Endothelial cell of umbilical vein (primary cell): ENCODE results near the gene EDC4. TPM values are rescaled to one million over a fixed set of nuclear protein-coding genes. Genes with fewer than 3 reads are reported as not detected.

Experiments
- BruUV-seq: library from RNA; stranded (reverse); fragments of 400-500 nt; replicated peaks from 2 replicates; lab custom pipeline; 2021; lab: Mats Ljungman, UMichigan
- CTCF ChIA-PET: fragments of 300-600, 350-600 bp; sonication (Branson Sonifier 250); formaldehyde crosslinking; loops from one replicate; lab custom pipeline; 2021; ENCODE audit warnings: antibody characterized with exemption, inconsistent platforms; lab: Charles Lee
- POLR2A ChIA-PET: fragments of 300-600, 350-600 bp; sonication (Branson Sonifier 250); formaldehyde crosslinking; loops from one replicate; lab custom pipeline; 2021; ENCODE audit warnings: antibody characterized with exemption, inconsistent platforms; lab: Charles Lee
- DNase-seq: peaks from one replicate; pipeline ENCODE4 v3.0.0-alpha.2; 2011; ENCODE audit warnings: low read depth, low spot score
- FAIRE-seq: peaks from 2 replicates; lab custom pipeline; 2011; peaks lifted over from hg19 to GRCh38; lab: Jason Lieb, UNC
- H2AFZ ChIP-seq: 2 replicates; pipeline ENCODE4 v1.6.0; 2012; ENCODE audit warnings: low read depth, low read length, control low read depth, inconsistent platforms
- H3K27ac ChIP-seq: 2 replicates; pipeline ENCODE4 v1.5.1; 2011; ENCODE audit warnings: low read depth, mild to moderate bottlenecking, control low read depth, low read length, moderate library complexity; ENCODE audit not compliant: insufficient read depth
- H3K27me3 ChIP-seq, 2 experiments: 2 replicates each; pipeline versions ENCODE4 v1.6.0 to v1.6.1; 2011; ENCODE audit warnings: low read length in 2 of 2, mixed read lengths in 1 of 2; ENCODE audit not compliant: control insufficient read depth in 2 of 2, insufficient read depth in 2 of 2
- H3K36me3 ChIP-seq, 2 experiments: 2 replicates in 1 of 2; 3 replicates in 1 of 2; pipeline ENCODE4 v1.5.1; 2011; ENCODE audit warnings: low read length in 2 of 2, mild to moderate bottlenecking in 1 of 2, moderate library complexity in 1 of 2; ENCODE audit not compliant: control insufficient read depth in 2 of 2, insufficient read depth in 2 of 2; ENCODE audit errors: extremely low read depth in 1 of 2
- H3K4me1 ChIP-seq: 3 replicates; pipeline ENCODE4 v1.5.1; 2011; ENCODE audit warnings: mild to moderate bottlenecking, low read length; ENCODE audit not compliant: control insufficient read depth, insufficient read depth; ENCODE audit errors: extremely low read depth
- H3K4me2 ChIP-seq: 2 replicates; pipeline ENCODE4 v1.6.1; 2011; ENCODE audit warnings: low read length, control low read depth, mixed read lengths; ENCODE audit not compliant: insufficient read depth
- H3K4me3 ChIP-seq, 3 experiments: fragments of 200-600 bp in 1 of 3; sonication (generic), shearing (Covaris generic) in 1 of 3; replicated peaks in 1 of 3; 2 replicates each; pipeline ENCODE4 v1.5.1; 2011 to 2016; ENCODE audit warnings: control low read depth in 3 of 3, low read length in 3 of 3, mild to moderate bottlenecking in 2 of 3, inconsistent platforms in 1 of 3, low read depth in 1 of 3, moderate library complexity in 1 of 3; ENCODE audit not compliant: insufficient read depth in 1 of 3
- H3K79me2 ChIP-seq: 2 replicates; pipeline ENCODE4 v1.6.0; 2012; ENCODE audit warnings: low read length, inconsistent platforms; ENCODE audit not compliant: control insufficient read depth, insufficient read depth
- H3K9ac ChIP-seq: replicated peaks from 2 replicates; pipeline ENCODE3; 2011; ENCODE audit warnings: low read length, control low read depth; ENCODE audit not compliant: insufficient read depth; ENCODE audit errors: extremely low read depth
- H3K9me1 ChIP-seq: replicated peaks from 3 replicates; pipeline ENCODE4 v1.6.0; 2011; ENCODE audit warnings: mild to moderate bottlenecking, low read length; ENCODE audit not compliant: control insufficient read depth, insufficient read depth; ENCODE audit errors: extremely low read depth
- H3K9me3 ChIP-seq: replicated peaks from 2 replicates; pipeline ENCODE4 v1.5.1; 2012; ENCODE audit warnings: low read length, inconsistent platforms; ENCODE audit not compliant: control insufficient read depth, insufficient read depth
- H4K20me1 ChIP-seq: replicated peaks from 2 replicates; pipeline ENCODE3; 2011; ENCODE audit warnings: mild to moderate bottlenecking, low read length; ENCODE audit not compliant: control insufficient read depth, insufficient read depth; ENCODE audit errors: extremely low read depth
- EZH2 ChIP-seq: IDR thresholded peaks from 2 replicates; pipeline ENCODE4 v1.6.1; 2012; ENCODE audit warnings: borderline replicate concordance, low read depth, mild to moderate bottlenecking, moderate library complexity, low read length, inconsistent platforms; ENCODE audit not compliant: severe bottlenecking
- FOS ChIP-seq: IDR thresholded peaks from 2 replicates; pipeline ENCODE4 v1.6.1; 2011; ENCODE audit warnings: mild to moderate bottlenecking, low read length, moderate library complexity, borderline replicate concordance; ENCODE audit not compliant: insufficient read depth
- GATA2 ChIP-seq: IDR thresholded peaks from 2 replicates; pipeline ENCODE4 v1.7.0; 2011; ENCODE audit warnings: low read depth, mild to moderate bottlenecking, moderate library complexity, mixed read lengths, low read length; ENCODE audit not compliant: insufficient read length, insufficient read depth
- JUN ChIP-seq: IDR thresholded peaks from 2 replicates; pipeline ENCODE4 v1.6.1; 2011; ENCODE audit warnings: borderline replicate concordance, low read depth; ENCODE audit not compliant: insufficient read length, insufficient read depth
- MYC ChIP-seq: IDR thresholded peaks from one replicate; pipeline ENCODE4 v1.6.1; 2011; ENCODE audit warnings: mild to moderate bottlenecking, low read depth, low read length
- POLR2A ChIP-seq: IDR thresholded peaks from 2 replicates; pipeline ENCODE4 v1.6.1; 2012; ENCODE audit warnings: low read depth, mild to moderate bottlenecking, control low read depth, low read length
- POLR2AphosphoS5 ChIP-seq: IDR thresholded peaks from 2 replicates; pipeline ENCODE4 v1.6.1; 2012; ENCODE audit warnings: low read depth, mild to moderate bottlenecking, control low read depth, low read length, moderate library complexity; ENCODE audit not compliant: insufficient read depth
- dilution Hi-C: fragments of 300-500 bp; cut with MboI; formaldehyde crosslinking; loops from one replicate; pipeline ENCODE4 v1.15.0; 2019; ENCODE audit warnings: low sequenced_read_pairs; ENCODE audit not compliant: extremely low pct_ligation_motif_present
- intact Hi-C: fragments of 100-400 bp; cut with micrococcal nuclease; formaldehyde crosslinking; loops from one replicate; pipeline ENCODE4 v1.10.0; 2022
- polyA plus RNA-seq, 4 experiments: library from polyadenylated mRNA; depleted of rRNA in 3 of 4; stranded (reverse) in 3 of 4; unstranded in 1 of 4; fragments of >200 nt; gene quantifications; 2 replicates each; pipeline versions ENCODE4 v1.2.1 to v1.2.3, GENCODE V29; 2011 to 2012; ENCODE audit warnings: missing spikeins in 1 of 4
- total RNA-seq: library from RNA; stranded (reverse); gene quantifications from 2 replicates; pipeline ENCODE4 v1.2.3, GENCODE V29; 2021
- TF ChIP-seq, protein P1 (sequence below): IDR thresholded peaks from 2 replicates; pipeline ENCODE4 v1.6.1; 2011; ENCODE audit not compliant: insufficient read depth, insufficient read length
- TF ChIP-seq, protein P2 (sequence below), 2 donors: IDR thresholded peaks; 1 replicate in 1 of 2; 2 replicates in 1 of 2; pipeline ENCODE4 v1.5.1; 2011; ENCODE audit warnings: low read length in 2 of 2, mild to moderate bottlenecking in 2 of 2, moderate library complexity in 2 of 2, control low read depth in 1 of 2, inconsistent platforms in 1 of 2, low read depth in 1 of 2; ENCODE audit not compliant: insufficient read depth in 1 of 2; ENCODE audit errors: extremely low read depth in 1 of 2

The EDC4 gene
- total and polyA plus RNA-seq, 2 donors (not counting 3 experiments of a cell fraction or from before 2014, with no cell fraction given), result 57.5 to 81.2 TPM

DNA sequence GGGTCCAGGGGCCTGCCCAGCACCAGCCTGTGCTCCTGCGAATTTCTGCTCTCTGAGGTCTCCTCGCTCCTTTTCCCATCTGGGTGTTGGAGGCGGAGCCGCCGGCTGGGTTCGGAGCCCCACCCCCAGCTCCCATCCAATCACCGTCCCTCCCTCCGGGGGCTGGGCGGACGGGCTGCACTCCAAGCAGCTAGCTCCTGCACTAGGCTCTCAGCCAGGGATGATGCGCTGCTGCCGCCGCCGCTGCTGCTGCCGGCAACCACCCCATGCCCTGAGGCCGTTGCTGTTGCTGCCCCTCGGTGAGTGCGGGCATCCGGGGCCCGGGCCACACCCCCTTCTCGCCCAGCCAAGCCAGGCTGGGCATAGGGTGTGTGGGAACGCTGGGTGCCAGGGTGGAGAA is 11.8 kb downstream of the EDC4 start, which contains the start of gene NRN1L:
Gene NRN1L (plus strand): TSS at position 202 of the 400 bp plus-strand sequence. CDS start 19 bp downstream, at position 221.
- intact Hi-C loops (loop anchor here (5.0 kb wide), 1 partner anchor 178 kb away; no protein-coding TSS in a partner anchor), dilution Hi-C loops (no loop called here)
- CTCF ChIA-PET, result interaction anchor here (1.6 to 5.4 kb wide), 14 partner anchors 8 to 181 kb away, joined by 6 to 106 read pairs (median 14); partner anchors contain the start of genes CTRL, PSKH1 and PSMB10
- no peak within 1 kb of the TSS for H2AFZ ChIP-seq
- no peak within 1 kb of the TSS for H3K27ac ChIP-seq
- H3K4me3 ChIP-seq, result no peak within 1 kb of the TSS
- H3K9ac ChIP-seq, result no peak within 1 kb of the TSS
- peaks cover 3 to 61% of the 10 kb centered on the region in 2 experiments for H3K36me3 ChIP-seq
- H3K79me2 ChIP-seq, result no peaks in the 10 kb centered on the region
- DNase-seq, result no peak
- TF ChIP-seq EZH2, result no peak
- TF ChIP-seq FOS, result no peak
- TF ChIP-seq, protein P1, sequence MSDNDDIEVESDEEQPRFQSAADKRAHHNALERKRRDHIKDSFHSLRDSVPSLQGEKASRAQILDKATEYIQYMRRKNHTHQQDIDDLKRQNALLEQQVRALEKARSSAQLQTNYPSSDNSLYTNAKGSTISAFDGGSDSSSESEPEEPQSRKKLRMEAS, result no peak
- no peak for TF ChIP-seq MYC
- TF ChIP-seq, protein P2, sequence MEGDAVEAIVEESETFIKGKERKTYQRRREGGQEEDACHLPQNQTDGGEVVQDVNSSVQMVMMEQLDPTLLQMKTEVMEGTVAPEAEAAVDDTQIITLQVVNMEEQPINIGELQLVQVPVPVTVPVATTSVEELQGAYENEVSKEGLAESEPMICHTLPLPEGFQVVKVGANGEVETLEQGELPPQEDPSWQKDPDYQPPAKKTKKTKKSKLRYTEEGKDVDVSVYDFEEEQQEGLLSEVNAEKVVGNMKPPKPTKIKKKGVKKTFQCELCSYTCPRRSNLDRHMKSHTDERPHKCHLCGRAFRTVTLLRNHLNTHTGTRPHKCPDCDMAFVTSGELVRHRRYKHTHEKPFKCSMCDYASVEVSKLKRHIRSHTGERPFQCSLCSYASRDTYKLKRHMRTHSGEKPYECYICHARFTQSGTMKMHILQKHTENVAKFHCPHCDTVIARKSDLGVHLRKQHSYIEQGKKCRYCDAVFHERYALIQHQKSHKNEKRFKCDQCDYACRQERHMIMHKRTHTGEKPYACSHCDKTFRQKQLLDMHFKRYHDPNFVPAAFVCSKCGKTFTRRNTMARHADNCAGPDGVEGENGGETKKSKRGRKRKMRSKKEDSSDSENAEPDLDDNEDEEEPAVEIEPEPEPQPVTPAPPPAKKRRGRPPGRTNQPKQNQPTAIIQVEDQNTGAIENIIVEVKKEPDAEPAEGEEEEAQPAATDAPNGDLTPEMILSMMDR (IDR thresholded peaks at IDR 0.05; ENCODE audit: extremely low read depth in 1 of 2, insufficient read depth in 1 of 2, low read depth in 1 of 2, low read length in 2 of 2), result no peak
- no peak for TF ChIP-seq GATA2
- TF ChIP-seq JUN, result no peak
- no peak for TF ChIP-seq POLR2AphosphoS5
- no peak for TF ChIP-seq POLR2A
- H3K4me2 ChIP-seq, result no peak within 1 kb of the TSS
- H3K4me1 ChIP-seq, result no peaks in the 10 kb centered on the region
- POLR2A ChIA-PET, result no interaction called here
- BruUV-seq, result no TSS peak
- no peaks in the 10 kb centered on the region for H4K20me1 ChIP-seq
- FAIRE-seq, result no peak
- H3K9me3 ChIP-seq, result no peaks in the 10 kb centered on the region
- H3K27me3 ChIP-seq, result no peaks in the 10 kb centered on the region
- H3K9me1 ChIP-seq, result no peaks in the 10 kb centered on the region
